Pericardium fibroblast (primary cell): Measurements from ENCODE around the gene ASZ1. TPM values are rescaled to one million over a fixed set of nuclear protein-coding genes. Genes with fewer than 3 reads are reported as not detected.

ENCODE experiments used
- total RNA-seq: library from RNA; depleted of rRNA; stranded (reverse); fragments of >200 nt; gene quantifications from 2 replicates; pipeline ENCODE4 v1.2.3, GENCODE V29; 2015

Gene ASZ1
- not detected in 2 replicates for total RNA-seq

GRCh38 chr7:117427258-117427701, at the start of gene ASZ1:
Gene ASZ1 (minus strand): TSS chr7:117427493. CDS start chr7:117427460, 33 bp downstream.

GRCh38 chr7:117322741-117323304, 104.5 kb downstream of the ASZ1 start, which contains the start of gene WNT2:
Gene WNT2 (minus strand): TSS chr7:117323058. CDS start chr7:117322989, 69 bp downstream.

Other genes with a start within 250 kb of the ASZ1 start
- gene WNT2, start 104.4 kb downstream of the ASZ1 start, total RNA-seq, result 0.12 and 5.9 TPM in 2 replicates
- 0.12 TPM in 1 of 2 replicates, not detected in the other for gene CFTR, start 52.5 kb upstream of the ASZ1 start, total RNA-seq